HG03103 (cell line): ENCODE data around the gene MACC1.
A peak's percentile ranks its signal among the peaks of the same experiment; 100 is the strongest.
"Not testable (repeated sequence)": the region's sequence is repeated elsewhere in the genome, so short reads cannot be mapped to it uniquely, and the experiment has no call there.

Experiments used
- ATAC-seq: cut with Tn5 transposase; IDR thresholded peaks from one replicate; pipeline ENCODE4 v1.9.1; 2021; ENCODE audit warnings: low read depth; ENCODE audit not compliant: unreplicated experiment

Gene MACC1

DNA sequence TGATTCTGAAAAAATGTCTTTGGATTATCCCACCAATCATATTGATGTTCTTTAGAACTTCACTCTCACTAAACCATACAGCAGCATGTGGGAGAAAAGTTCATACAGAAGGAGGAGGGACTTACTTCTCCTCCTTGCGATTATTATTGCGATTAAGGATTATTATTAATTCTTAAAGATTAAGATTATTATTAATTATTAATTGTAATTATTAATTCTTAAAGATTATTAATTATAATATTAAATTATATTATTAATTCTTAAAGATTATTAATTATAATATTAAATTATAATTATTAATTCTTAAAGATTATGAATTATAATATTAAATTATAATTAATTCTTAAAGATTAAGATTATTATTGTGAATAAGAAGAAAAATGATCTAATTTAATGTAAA lies 80.5 kb downstream of the MACC1 start:
- no peak for ATAC-seq

DNA sequence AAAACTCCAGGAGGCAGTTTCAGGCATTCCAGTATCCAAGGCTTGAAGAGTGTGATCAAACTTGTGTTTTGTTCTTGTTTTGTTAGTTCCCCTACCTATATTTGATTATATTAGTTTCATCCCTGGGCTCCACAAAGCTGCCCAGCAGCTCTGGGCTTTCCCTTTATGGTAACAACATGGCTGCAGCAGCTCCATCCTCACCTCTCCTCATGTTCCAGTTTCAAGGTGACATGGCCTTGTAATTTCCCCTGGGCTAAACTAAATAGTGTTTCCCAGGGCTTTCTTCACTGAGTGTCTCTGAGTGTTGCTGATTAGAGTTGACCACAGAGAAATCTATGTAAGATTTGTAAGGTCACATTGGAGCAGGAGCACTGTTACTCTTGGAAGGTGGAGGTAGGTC lies 83.4 kb downstream of the MACC1 start:
- no peak for ATAC-seq

DNA sequence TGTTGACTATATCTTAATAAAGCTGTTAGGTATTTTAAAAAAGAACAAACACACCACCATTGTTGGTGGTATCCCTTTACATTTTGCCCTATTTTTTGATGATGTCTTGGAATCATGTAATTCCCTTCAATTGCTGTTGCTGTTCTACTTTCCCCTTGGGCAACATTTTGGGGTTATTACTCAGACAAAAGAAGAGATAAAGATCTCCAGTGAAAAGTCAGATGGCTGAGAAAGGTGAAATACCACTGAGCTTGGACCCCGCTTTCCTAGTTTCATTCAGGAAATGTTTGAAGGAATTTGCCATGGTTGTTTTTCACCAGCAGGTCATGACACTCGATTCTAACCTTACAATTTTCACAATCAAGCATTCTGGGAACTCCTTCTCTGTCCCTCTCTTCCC lies 84.6 kb downstream of the MACC1 start:
- no peak for ATAC-seq

DNA sequence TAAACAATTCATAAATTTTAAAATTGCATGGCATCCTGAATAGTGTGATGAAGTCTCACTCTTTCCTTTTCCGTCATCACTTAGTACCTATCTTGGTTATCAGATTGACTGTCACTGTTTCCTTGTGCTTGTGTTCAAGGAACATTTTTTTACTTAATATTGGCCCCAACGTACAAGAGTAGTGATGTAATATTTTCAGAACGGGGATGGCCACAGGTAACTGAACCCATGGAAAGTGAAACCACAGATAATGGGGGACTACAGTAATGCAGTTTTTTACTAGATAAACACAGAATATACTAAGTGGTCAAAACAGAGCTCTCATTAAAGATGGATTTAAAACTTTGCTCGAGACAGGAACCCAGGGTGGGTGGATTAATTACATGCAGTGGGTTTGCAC lies 85.4 kb downstream of the MACC1 start:
- ATAC-seq: no peak

DNA sequence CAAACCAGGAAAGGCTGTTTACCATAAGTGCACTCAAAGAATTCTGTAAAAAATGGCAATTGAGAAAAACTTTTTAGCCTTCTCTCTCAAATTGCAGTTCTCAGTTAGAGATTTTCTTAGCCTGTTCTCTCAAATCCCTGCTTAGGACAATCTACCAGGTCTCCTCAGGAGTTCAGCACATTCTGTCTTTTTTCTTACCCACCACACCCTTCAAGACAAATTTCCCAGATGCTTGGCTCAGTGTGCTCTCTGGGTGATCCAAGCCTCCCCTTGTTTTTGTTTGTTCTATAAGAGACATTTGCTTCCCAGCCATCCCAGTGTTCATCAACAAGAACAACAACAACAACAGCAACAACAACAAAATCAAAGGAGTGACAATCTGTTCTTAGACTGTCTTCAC lies 87.3 kb downstream of the MACC1 start:
- no peak for ATAC-seq

DNA sequence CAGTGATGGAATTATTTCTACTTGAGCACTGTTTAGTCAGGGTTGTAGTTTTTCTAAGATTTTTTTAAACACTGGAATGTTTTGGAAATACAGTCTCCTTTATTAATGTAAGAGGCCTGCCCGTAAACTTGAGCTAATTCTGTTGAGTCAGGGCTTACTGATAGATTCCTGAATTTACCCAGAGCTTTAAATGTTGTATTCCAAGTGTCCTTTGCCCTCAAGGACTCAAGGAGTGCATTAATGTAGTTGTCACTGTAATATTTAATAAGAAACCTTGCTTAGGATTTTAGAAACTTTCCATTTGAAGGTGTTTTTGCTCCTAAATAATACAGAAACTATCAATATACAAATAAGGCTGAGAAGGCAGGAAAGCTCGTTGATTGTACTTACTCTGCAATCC lies 89.2 kb downstream of the MACC1 start:
- no peak for ATAC-seq

DNA sequence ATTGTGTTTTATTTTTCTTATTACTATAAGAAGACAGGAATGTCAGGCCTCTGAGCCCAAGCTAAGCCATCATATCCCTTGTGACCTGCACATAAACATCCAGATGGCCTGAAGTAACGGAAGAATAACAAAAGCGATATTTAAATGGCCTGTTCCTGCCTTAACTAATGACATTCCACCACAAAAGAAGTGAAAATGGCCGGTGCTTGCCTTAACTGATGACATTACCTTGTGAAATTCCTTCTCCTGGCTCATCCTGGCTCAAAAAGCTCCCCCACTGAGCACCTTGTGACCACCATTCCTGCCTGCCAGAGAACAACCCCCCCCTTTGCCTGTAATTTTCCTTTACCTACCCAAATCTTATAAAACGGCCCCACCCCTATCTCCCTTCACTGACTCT lies 91.1 kb downstream of the MACC1 start:
- ATAC-seq: not testable (repeated sequence)

DNA sequence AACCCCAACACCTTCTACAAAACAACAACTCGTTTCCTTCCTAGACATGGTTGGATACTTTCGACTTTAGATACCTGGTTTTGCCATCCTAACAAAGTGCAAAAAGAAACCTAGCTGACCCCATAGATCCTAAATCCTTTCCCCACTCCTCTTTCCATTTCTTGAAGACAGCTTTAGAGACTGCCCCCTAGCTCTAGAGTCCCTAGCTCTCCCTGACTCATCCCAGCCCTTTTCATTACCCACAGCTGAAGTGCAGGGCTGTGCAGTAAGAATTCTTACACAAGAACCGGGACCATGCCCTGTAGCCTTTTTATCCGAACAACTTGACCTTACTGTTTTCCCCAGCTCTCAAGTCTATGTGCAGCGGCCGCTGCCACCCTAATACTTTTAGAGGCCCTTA lies 93.1 kb downstream of the MACC1 start:
- ATAC-seq: not testable (repeated sequence)

DNA sequence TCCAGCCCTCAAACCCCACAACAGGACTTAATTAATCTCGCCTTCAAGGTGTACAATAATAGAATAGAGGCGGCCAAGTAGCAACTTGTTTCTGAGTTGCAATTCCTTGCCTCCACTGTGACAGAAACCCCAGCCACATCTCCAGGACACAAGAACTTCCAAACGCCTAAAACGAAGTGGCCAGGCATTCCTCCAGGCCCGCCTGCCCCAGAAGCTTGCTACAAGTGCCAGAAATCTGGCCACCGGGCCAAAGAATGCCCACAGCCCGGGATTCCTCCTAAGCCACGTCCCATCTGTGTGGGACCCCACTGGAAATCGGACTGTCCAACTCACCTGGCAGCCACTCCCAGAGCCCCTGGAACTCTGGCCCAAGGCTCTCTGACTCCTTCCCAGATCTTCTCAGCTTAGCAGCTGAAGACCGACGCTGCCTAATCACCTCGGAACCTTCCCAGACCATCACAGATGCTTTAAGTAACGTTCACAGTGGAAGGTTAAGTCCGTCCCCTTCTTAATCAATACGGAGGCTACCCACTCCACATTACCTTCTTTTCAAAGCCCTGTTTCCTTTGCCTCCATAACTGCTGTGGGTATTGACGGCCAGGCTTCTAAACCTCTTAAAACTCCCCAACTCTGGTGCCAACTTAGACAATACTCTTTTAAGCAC lies 94.4 kb downstream of the MACC1 start:
- not testable (repeated sequence) for ATAC-seq

DNA sequence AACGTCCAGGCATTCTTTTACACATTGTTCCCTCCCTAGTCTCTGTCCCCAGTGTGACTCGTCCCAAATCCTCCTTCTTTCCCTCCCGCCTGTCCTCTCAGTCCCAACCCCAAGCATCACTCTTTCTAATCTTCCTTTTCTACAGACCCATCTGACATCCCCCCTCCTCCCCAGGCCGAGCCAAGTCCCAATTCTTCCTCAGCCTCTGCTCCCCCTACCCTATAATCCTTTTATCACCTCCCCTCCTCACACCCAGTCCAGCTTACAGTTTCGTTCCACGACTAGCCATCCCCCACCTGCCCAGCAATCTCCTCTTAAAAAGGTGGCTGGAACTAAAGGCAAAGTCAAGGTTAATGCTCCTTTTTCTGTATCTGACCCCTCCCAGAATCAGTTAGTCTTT lies 95.1 kb downstream of the MACC1 start:
- ATAC-seq: no peak

DNA sequence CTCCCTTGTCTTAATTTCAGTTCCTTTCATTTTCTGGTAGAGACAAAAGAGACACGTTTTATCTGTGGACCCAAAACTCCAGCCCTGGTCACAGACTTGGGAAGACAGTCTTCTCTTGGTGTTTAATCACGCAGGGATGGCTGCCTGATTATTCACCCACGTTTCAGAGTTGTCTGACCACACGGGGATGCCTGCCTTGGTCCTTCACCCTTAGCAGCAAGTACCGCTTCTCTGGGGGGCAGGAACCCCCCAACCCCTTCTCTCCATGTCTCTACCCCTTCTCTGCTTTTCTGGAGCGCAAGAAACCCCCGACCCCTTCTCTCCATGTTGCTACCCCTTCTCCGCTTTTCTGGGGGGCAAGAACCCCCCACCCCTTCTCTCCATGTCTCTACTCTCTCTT lies 95.8 kb downstream of the MACC1 start:
- no peak for ATAC-seq

DNA sequence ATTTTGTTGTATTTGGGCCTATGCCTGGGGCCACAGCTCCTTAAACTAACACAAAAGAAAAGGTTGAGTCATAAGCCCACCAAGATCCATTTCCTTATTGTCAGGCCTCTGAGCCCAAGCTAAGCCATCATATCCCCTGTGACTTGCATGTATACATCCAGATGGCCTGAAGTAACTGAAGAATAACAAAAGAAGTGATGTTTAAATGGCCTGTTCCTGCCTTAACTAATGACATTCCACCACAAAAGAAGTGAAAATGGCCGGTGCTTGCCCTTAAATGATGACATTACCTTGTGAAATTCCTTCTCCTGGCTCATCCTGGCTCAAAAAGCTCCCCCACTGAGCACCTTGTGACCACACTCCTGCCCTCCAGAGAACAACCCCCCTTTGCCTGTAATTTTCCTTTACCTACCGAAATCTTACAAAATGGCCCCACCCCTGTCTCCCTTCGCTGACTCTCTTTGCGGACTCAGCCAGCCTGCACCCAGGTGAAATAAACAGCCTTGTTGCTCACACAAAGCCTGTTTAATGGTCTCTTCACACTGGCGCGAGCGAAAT lies 96.5 kb downstream of the MACC1 start:
- ATAC-seq: not testable (repeated sequence)

DNA sequence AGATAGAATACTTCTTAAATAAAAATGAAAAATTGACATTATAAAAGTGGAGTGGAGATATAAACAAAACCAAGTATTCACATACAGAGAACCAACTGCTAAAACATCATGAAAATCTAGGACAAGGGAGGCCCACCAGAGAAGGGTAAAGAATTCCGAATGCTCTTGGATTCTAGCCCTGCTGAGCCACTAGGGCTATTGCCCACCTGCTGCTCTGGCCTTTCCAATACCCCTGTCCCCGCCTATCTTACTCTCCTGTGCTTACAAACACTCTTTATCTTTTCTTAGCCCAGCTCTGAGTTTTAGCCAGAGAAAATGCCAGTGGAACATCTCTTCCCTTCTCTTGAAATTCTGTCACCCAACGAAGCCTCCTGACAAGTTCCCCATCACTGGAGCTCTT lies 100.3 kb downstream of the MACC1 start:
- no peak for ATAC-seq

DNA sequence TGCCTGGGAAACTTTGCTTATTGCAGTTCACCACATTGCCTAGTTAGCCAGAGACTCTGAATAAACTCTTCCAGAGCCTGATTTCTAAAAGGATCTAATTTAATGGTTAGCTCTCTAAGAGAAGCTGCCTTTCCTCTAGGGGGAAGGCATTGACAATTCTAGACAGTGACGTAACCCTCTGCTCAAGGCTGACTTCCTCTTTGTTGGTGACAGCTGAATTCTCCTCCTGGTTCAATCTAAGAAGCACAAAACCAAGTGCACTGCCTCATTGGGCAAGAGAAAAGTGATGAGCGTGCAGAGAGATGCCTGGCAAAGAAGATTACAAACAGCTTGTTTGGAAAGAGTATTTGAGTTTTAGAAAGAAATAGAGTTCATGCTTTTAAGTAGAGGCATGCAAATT lies 102.7 kb downstream of the MACC1 start:
- peak; percentile 89 for ATAC-seq

DNA sequence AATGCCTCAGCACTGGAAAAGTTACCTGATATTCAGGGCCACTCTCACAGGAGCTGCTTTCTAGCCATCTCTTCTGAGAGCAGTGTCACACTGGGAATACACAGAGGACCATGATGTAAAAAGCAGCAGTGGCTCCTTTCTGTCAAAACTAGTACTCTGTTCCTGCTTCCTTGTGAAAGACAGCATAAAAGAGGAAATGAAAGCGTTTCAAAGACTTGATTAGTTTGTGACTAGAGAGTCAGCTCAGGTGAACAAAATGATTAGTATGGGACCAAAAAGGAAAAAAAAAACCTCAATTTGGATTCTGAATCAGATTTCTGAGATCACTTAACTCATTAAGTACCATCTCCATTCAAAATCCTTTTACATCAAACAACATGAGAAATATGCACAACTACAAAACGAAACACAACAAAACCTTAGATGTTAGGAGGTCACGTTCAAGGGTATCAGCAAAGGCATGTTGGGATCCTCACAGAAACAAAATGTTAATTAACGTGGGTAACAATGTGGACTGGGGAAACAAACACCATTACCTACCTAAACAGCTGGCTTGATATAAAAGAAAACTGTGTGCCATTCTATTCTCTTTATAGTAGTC lies 103.7 kb downstream of the MACC1 start:
- ATAC-seq: peak; percentile 86

DNA sequence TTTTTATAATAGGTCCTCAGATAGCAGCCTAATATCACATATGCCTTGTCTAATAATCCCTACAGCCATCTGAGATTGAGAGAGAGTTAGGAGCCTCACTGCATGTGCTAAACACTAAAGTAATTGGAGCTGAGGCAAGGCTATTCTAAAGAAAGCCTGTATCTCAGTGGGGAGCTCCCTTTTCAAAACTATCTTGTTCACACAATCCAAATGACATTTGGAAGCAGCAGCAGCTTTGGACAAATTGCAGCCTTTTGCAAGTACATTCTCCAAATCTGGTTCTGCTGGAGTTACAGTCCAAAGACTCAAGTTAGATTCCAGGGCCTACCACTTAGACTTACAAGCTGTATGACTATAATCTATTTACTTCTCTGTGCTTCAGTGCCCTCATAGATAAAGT lies 104.5 kb downstream of the MACC1 start:
- no peak for ATAC-seq

DNA sequence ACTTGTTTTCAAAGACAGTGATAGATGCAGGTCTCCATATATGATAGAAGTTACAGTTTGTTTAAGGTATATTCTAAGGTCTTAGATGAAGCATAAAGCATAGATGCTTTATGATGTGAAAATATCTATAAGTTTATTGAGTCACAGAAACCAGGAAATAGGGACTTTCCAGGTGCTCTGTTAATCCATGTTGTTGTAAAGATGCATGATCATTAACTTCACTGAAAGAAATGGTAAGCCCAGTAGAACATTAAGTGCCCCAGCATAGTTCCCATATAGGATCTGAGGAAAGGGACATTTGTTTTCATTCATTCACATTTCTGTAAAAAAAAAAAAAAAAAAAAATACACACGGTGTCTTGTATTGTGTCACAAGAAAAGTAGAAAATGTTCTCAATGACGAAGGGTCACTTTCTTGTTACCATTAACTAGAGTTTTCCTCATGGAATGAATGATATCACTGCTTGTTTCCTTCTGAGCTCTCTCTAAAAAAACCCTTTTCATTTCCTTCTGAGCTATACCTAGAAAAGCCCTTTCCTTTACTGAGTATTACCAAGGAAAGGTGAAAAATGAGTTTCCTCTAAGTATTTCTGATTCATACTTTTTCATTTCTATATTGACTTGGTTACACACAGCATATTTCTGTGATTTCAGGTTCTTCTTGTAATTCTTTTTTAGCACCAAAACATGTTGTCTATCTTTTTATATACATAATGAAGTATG lies 105.2 kb downstream of the MACC1 start:
- no peak for ATAC-seq

DNA sequence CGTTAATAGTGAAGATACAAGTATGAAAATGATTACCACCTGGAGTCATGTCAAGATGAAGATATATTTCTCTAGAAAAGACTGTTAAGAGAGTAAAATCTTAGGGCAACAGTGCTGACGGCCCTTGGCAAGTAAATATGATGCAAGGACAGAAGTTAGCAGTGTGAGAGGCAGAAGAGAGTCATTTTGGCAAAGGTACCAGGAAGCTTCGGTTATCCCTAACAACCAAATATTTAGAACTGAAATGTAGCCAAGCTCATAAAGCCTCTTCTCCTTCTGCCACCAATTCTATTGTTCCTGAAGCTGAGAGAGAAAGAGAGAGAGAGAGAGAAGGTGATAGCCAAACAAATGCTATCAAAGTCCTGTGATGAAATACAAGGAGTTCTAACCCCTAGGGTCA lies 109.6 kb downstream of the MACC1 start:
- ATAC-seq: no peak

DNA sequence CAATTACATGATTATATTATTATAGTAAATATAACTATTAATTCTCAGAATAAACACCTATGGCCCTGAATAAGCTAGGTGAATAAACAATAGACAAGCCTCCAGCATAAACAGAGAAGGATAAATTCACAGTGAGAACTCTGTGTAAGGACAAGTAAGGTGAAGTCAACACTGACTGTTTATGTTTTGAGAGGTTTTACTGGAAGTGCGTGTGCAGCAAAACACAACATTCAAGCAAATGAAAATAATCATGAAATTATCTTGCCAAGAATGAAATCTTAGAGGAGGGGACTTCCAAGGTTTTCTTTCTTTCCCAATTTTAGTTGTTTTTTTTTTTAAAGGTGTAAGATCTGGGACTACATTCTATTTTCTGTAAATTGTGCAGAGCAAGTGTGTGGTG lies 112.5 kb downstream of the MACC1 start:
- ATAC-seq: no peak

DNA sequence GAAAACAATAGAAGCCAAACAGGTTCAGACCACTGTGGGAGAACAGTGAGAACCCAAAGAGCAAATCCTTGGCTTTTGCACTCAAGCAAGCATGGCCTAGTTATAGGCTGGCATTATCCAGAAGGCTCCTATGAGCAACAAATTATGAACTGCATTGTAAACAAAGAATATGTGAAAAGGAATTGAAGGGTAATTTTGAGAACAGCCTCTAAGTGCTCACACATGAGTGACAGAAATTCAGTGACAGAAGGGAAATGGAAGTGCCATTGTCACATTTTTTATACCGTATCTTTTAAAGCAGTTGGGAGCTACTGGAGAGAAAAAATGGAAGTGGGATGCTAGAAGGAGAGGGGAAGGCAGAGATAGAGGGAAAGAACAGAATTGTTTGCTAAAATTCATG lies 114.2 kb downstream of the MACC1 start:
- ATAC-seq: no peak

DNA sequence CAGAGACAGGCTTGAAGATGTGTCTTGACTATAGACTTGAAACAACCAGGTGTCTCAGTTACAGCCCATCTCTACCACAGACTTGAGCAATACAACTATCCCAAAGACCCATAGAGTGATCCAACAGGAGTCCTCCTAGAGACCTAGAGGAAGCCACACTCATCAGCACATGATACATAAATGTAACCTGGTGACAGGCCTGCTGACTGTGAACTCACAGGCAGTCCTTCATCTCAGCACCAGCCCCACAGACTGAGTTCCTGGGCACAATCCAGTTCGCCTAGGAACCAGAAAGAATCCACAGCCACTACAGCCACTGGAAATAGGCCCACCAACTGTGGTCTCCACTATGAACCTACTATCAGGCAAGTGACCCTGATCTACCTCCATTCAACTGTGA lies 121.3 kb downstream of the MACC1 start:
- no peak for ATAC-seq

DNA sequence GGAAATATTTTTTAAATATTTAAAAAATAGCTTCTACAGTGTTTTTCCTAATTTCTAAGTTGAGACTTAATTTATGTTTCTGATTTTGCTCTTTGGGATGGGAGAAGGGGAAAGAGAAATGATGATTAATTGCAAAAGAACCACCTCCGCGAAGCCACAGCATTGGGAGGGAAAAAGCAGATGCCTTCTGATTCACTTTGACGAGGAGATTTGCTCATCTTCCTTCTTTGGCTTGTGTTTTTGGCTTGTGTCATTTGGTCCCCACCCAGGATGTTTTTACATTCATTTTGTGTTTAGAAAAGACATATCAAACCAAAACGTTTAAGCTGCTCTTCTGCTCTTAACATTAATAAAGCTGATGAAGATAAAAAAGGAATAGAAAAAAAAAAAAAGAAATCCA lies 121.7 kb downstream of the MACC1 start:
- ATAC-seq: no peak
